ENCODE measurements around the gene STH.

GRCh38 chr17:45967378-45967777, 31.7 kb upstream of the STH start:
- TF ChIP-seq POLR2A (IDR thresholded peaks at IDR 0.05) = no peak
- TF ChIP-seq CTCF (IDR thresholded peaks at IDR 0.05) = no peak

All from sigmoid colon (tissue), 3 donors.